CD4-positive, CD25-positive, alpha-beta regulatory T cell (primary cell): Measurements from ENCODE around the gene MRFAP1. TPM values are rescaled to one million over a fixed set of nuclear protein-coding genes. Genes with fewer than 3 reads are reported as not detected.

Experiments
- ATAC-seq, 2 donors: fragments of 150-1000 bp; cut with Tn5 transposase; one replicate each; pipeline ENCODE4 v1.10.0; 2021; ENCODE audit warnings: low read depth in 2 of 2, moderate number of reproducible peaks in 2 of 2, moderate library complexity in 1 of 2
- DNase-seq, 3 donors: peaks; one replicate each; pipeline versions ENCODE4 v3.0.0 to v3.0.0-alpha.2; 2012 to 2022; ENCODE audit warnings: mixed read lengths in 1 of 3
- H3K27ac ChIP-seq: one replicate; pipeline ENCODE4 v1.7.0; 2013; ENCODE audit warnings: mild to moderate bottlenecking, low read length; ENCODE audit not compliant: insufficient read depth, poor library complexity, severe bottlenecking
- H3K27me3 ChIP-seq: one replicate; pipeline ENCODE4 v1.7.0; 2013; ENCODE audit warnings: low read length; ENCODE audit not compliant: control insufficient read depth, insufficient read depth
- H3K36me3 ChIP-seq: one replicate; pipeline ENCODE4 v1.7.0; 2013; ENCODE audit warnings: mild to moderate bottlenecking, low read length, moderate library complexity; ENCODE audit not compliant: control insufficient read depth, insufficient read depth
- H3K4me1 ChIP-seq: 2 replicates; pipeline ENCODE4 v1.7.0; 2013; ENCODE audit warnings: mild to moderate bottlenecking, low read length; ENCODE audit not compliant: insufficient read depth, control insufficient read depth, poor library complexity, severe bottlenecking
- H3K4me3 ChIP-seq: one replicate; pipeline ENCODE4 v1.7.0; 2013; ENCODE audit warnings: low read depth, mild to moderate bottlenecking, low read length, moderate library complexity
- H3K9me3 ChIP-seq, 2 experiments: 1 replicate in 1 of 2; 2 replicates in 1 of 2; pipeline ENCODE4 v1.7.0; 2013; ENCODE audit warnings: low read length in 2 of 2, mild to moderate bottlenecking in 1 of 2, moderate library complexity in 1 of 2; ENCODE audit not compliant: control insufficient read depth in 2 of 2
- H3K27ac Mint-ChIP-seq, 3 donors: one replicate each; pipeline ENCODE4 v1.8.0; 2020 to 2022; ENCODE audit warnings: mild to moderate bottlenecking in 3 of 3, mixed read lengths in 3 of 3, moderate library complexity in 2 of 3
- H3K27me3 Mint-ChIP-seq: one replicate; pipeline ENCODE4 v1.8.0; 2022; ENCODE audit warnings: mild to moderate bottlenecking, mixed read lengths
- H3K36me3 Mint-ChIP-seq: one replicate; pipeline ENCODE4 v1.8.0; 2020; ENCODE audit warnings: mixed read lengths
- H3K4me1 Mint-ChIP-seq, 4 donors: one replicate each; pipeline ENCODE4 v1.8.0; 2020 to 2022; ENCODE audit warnings: mixed read lengths in 4 of 4, mild to moderate bottlenecking in 1 of 4
- H3K4me3 Mint-ChIP-seq, 4 donors: one replicate each; pipeline ENCODE4 v1.8.0; 2020 to 2022; ENCODE audit warnings: mild to moderate bottlenecking in 4 of 4, mixed read lengths in 4 of 4, moderate library complexity in 3 of 4
- H3K9me3 Mint-ChIP-seq, 7 donors: one replicate each; pipeline ENCODE4 v1.8.0; 2020 to 2022; ENCODE audit warnings: mixed read lengths in 7 of 7, mild to moderate bottlenecking in 3 of 7, moderate library complexity in 2 of 7
- polyA plus RNA-seq, 4 donors: library from polyadenylated mRNA; unstranded; fragments of 300-500 nt; fragmentation: Illumina TruSeq; gene quantifications; one replicate each; pipeline ENCODE4 v1.2.3, GENCODE V29; 2021
- total RNA-seq: library from RNA; stranded (reverse); gene quantifications from one replicate; pipeline ENCODE4 v1.2.3, GENCODE V29; 2022

MRFAP1 gene
- total and polyA plus RNA-seq, 5 donors from 2014 or later, result 148 to 202 (median 186) TPM

- DNase-seq, result no peak
- Mint-ChIP-seq H3K9me3 (peaks cover 0 to 2% (median 0%) of the 10 kb centered on the region in 7 donors), H3K4me1 (peaks cover 14 to 41% (median 22%) of the 10 kb centered on the region in 4 donors), H3K36me3 (peaks cover 13% of the 10 kb centered on the region), H3K27me3 (no peaks in the 10 kb centered on the region), H3K27ac (peak overlapping the region in 1 of 3 donors; percentile 21), H3K4me3 (peak overlapping the region in 1 of 4 donors; percentile 61)
- H3K36me3 ChIP-seq, result no peaks in the 10 kb centered on the region
- no peak for ATAC-seq
- H3K4me3 ChIP-seq, result no peak overlapping the region
- H3K27ac ChIP-seq, result no peak overlapping the region
- no peaks in the 10 kb centered on the region for H3K4me1 ChIP-seq
- no peaks in the 10 kb centered on the region for H3K27me3 ChIP-seq
- H3K9me3 ChIP-seq, result peaks cover 0 to 5% of the 10 kb centered on the region in 2 experiments
These were observed 42.5 kb downstream of the MRFAP1 start for GRCh38 chr4:6682862-6683590.

- Mint-ChIP-seq H3K27me3 (no peaks in the 10 kb centered on the region), H3K4me3 (peak overlapping the region in 1 of 4 donors; percentile 41), H3K4me1 (peaks cover 9 to 45% (median 27%) of the 10 kb centered on the region in 4 donors), H3K36me3 (peaks cover 9% of the 10 kb centered on the region), H3K9me3 (peaks cover 0 to 2% (median 0%) of the 10 kb centered on the region in 7 donors), H3K27ac (peak overlapping the region in 1 of 3 donors; percentile 73)
- DNase-seq (no peak), ATAC-seq (no peak)
- H3K4me3 ChIP-seq, result no peak overlapping the region
- H3K4me1 ChIP-seq, result peaks cover 14% of the 10 kb centered on the region
- H3K27ac ChIP-seq, result no peak overlapping the region
- peaks cover 0 to 5% of the 10 kb centered on the region in 2 experiments for H3K9me3 ChIP-seq
- H3K27me3 ChIP-seq, result no peaks in the 10 kb centered on the region
- no peaks in the 10 kb centered on the region for H3K36me3 ChIP-seq
These were observed 44.2 kb downstream of the MRFAP1 start for GRCh38 chr4:6684656-6685055.

GRCh38 chr4:6686104-6686787 lies 45.8 kb downstream of the MRFAP1 start:
- Mint-ChIP-seq H3K4me1 (peaks cover 14 to 53% (median 35%) of the 10 kb centered on the region in 4 donors), H3K27ac (peak overlapping the region; percentile 32 to 84 (median 51)), H3K27me3 (no peaks in the 10 kb centered on the region), H3K36me3 (no peaks in the 10 kb centered on the region), H3K9me3 (no peaks in the 10 kb centered on the region), H3K4me3 (peak overlapping the region in 1 of 4 donors; percentile 41)
- DNase-seq, result no peak
- Histone ChIP-seq H3K4me1 (peaks cover 30% of the 10 kb centered on the region), H3K36me3 (no peaks in the 10 kb centered on the region), H3K4me3 (no peak overlapping the region), H3K9me3 (no peaks in the 10 kb centered on the region), H3K27ac (no peak overlapping the region), H3K27me3 (no peaks in the 10 kb centered on the region)
- no peak for ATAC-seq

DNA sequence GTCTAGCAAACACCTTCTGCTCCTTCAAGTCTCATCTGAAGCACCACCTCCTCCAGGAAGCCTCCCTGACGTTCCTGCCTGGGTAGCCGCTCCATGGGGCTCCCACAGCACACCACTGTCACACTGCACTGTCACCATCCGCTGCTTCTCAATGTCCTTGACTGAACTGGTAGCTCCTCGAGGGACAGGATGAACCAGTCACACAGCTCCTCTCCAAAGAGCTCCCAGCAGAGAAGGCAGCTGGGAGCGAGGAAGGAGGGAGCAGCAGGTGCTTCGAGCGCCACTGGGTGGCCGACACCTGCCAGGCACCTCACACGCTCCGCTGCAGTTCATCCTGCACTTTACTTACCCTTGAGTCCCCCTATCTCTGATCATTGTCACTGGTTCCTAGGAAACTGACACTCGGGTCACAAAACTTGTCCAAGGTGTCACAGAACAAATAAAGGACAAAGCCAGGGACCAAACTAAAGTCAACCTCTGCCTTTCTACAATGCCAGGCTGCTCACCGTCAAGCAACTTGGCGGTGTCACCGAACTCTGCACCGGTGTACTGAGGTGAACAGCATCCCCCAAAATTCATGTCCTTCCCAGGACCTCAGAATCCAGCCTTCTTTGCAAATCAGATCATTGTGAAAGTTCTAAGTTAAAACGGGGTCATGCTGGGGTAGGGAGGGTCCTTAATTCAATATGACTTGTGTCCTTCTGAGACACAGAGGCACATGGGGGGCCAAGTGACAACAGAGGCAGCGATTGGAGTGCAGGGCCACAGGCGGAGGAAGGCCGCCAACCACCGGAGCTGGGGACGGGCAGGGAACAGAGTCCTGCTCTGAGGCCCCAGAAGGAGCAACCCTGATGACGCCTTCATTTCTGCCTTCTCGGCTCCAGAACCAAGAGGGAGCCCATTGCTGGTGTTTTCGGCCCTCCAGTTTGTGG lies 47.7 kb downstream of the MRFAP1 start:
- peak overlapping the region in 3 of 4 donors; percentile 78 to 88 (median 88) for H3K4me3 Mint-ChIP-seq
- H3K36me3 ChIP-seq, result no peaks in the 10 kb centered on the region
- no peaks in the 10 kb centered on the region for H3K27me3 ChIP-seq
- ATAC-seq (no peak), DNase-seq (no peak)
- no peaks in the 10 kb centered on the region for H3K9me3 ChIP-seq
- peaks cover 48% of the 10 kb centered on the region for H3K4me1 ChIP-seq
- H3K27ac ChIP-seq, result peak overlapping the region; percentile 76
- H3K4me3 ChIP-seq, result no peak overlapping the region
- H3K4me1 Mint-ChIP-seq, result peaks cover 14 to 67% (median 38%) of the 10 kb centered on the region in 4 donors
- no peaks in the 10 kb centered on the region for H3K36me3 Mint-ChIP-seq
- peak overlapping the region; percentile 81 to 99 (median 92) for H3K27ac Mint-ChIP-seq
- H3K27me3 Mint-ChIP-seq, result no peaks in the 10 kb centered on the region
- H3K9me3 Mint-ChIP-seq, result no peaks in the 10 kb centered on the region

DNA sequence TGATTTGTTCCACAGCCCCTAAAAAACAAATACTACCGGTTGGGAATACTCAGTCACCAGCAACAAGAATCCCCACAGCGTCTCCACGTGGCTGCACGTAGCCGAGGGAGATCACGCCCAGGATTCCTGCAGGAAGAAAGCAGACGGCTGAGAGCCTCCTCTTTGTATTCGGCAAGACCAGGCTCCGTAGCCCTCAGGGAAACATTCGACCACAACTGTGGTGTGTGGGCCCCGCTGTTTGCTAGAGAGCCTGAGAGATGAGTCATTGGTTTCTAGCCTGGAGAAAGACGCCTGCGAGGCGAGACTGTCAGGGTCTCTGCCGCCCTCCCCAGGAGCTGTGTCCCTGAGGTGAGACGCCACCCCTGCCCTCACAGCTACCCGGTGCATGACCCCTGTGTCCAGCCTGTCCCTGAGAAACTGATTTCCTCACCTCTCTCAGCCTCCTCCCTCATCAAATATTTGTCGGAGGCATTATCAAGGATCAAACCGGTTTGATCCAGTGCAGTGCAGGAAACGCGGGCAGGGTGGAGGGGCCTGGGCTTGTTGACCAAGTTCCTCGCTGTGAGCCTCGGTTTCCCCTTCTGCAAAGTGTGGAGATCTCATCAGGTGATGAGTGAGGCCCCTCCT lies 48.5 kb downstream of the MRFAP1 start:
- H3K4me1 ChIP-seq, result peaks cover 56% of the 10 kb centered on the region
- H3K4me3 ChIP-seq, result peak overlapping the region; percentile 3
- Mint-ChIP-seq H3K9me3 (no peaks in the 10 kb centered on the region), H3K4me1 (peaks cover 14 to 75% (median 39%) of the 10 kb centered on the region in 4 donors), H3K27ac (peak overlapping the region; percentile 92 to 99 (median 97)), H3K36me3 (no peaks in the 10 kb centered on the region), H3K27me3 (no peaks in the 10 kb centered on the region), H3K4me3 (peak overlapping the region; percentile 68 to 88 (median 76))
- ATAC-seq (peak; percentile 80 to 82), DNase-seq (peak; percentile 30 to 79 (median 41))
- peak overlapping the region; percentile 76 for H3K27ac ChIP-seq
- H3K36me3 ChIP-seq, result no peaks in the 10 kb centered on the region
- no peaks in the 10 kb centered on the region for H3K9me3 ChIP-seq
- no peaks in the 10 kb centered on the region for H3K27me3 ChIP-seq

DNA sequence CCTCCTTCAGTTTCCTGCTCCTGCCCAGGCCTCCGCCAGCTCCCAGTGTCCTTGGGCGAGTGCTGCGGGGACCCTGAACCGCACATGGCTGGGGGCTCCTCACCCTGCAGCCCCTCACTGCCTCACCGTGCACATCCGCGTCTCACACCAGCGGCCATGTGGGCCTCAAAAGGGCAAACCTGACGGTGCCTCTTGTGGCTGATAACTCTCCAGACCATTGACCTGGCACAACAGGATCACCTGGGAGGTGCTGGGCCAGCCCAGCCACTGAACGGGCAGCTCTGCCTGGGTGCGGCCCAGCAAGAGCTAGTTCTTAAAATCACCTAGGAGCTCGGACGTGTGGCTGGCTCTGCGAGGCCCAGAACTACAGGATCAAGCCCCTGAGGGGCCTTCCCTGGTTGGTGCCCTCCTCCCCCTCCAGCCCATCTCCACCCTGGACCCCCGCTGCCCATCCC lies 49.0 kb downstream of the MRFAP1 start:
- H3K27ac ChIP-seq, result peak overlapping the region; percentile 76
- DNase-seq, result no peak
- peaks cover 15 to 79% (median 40%) of the 10 kb centered on the region in 4 donors for H3K4me1 Mint-ChIP-seq

More for the DNA sequence above, 49.0 kb downstream of the MRFAP1 start:
- H3K9me3 ChIP-seq, result no peaks in the 10 kb centered on the region
- H3K9me3 Mint-ChIP-seq, result no peaks in the 10 kb centered on the region
- peak overlapping the region; percentile 92 to 99 (median 97) for H3K27ac Mint-ChIP-seq
- H3K4me1 ChIP-seq, result peaks cover 61% of the 10 kb centered on the region
- no peaks in the 10 kb centered on the region for H3K27me3 Mint-ChIP-seq
- H3K27me3 ChIP-seq, result no peaks in the 10 kb centered on the region
- H3K36me3 Mint-ChIP-seq, result no peaks in the 10 kb centered on the region
- H3K4me3 Mint-ChIP-seq, result peak overlapping the region; percentile 73 to 90 (median 83)
- H3K36me3 ChIP-seq, result no peaks in the 10 kb centered on the region
- no peak for ATAC-seq
- no peak overlapping the region for H3K4me3 ChIP-seq
